DND-41 (cell line): ENCODE results near the gene SLC26A2.
"Not testable (repeated sequence)": the region's sequence is repeated elsewhere in the genome, so short reads cannot be mapped to it uniquely, and the experiment has no call there.

Experiments used
- ATAC-seq: fragments of 200-7000 bp; cut with Tn5 transposase; 3 replicates; pipeline ENCODE4 v1.9.1; 2021; ENCODE audit warnings: low read depth; ENCODE audit not compliant: insufficient read depth
- DNase-seq: peaks from one replicate; pipeline ENCODE4 v3.0.0-alpha.2; 2020
- H2AFZ ChIP-seq: 2 replicates; pipeline ENCODE4 v1.6.0; 2012; ENCODE audit warnings: low read depth, low read length
- H3K27ac ChIP-seq: 2 replicates; pipeline ENCODE4 v1.5.1; 2012; ENCODE audit warnings: low read length, inconsistent platforms
- H3K27me3 ChIP-seq: fragments of 200-600 bp; sonication (generic); 2 replicates; pipeline ENCODE4 v1.6.0; 2012; ENCODE audit warnings: low read length, mild to moderate bottlenecking, inconsistent platforms; ENCODE audit not compliant: insufficient read depth, poor library complexity
- H3K36me3 ChIP-seq: 2 replicates; pipeline ENCODE4 v1.5.1; 2012; ENCODE audit warnings: low read length, inconsistent platforms; ENCODE audit not compliant: insufficient read depth
- H3K4me1 ChIP-seq: 2 replicates; pipeline ENCODE4 v1.5.1; 2012; ENCODE audit warnings: mild to moderate bottlenecking, low read length; ENCODE audit not compliant: insufficient read depth
- H3K4me2 ChIP-seq: 2 replicates; pipeline ENCODE4 v1.6.0; 2012; ENCODE audit warnings: mild to moderate bottlenecking, moderate library complexity, low read length, inconsistent platforms; ENCODE audit not compliant: insufficient read depth
- H3K4me3 ChIP-seq, 2 experiments: fragments of 200-600 bp in 1 of 2; shearing (Covaris generic) in 1 of 2; 2 replicates each; pipeline ENCODE4 v1.5.1; 2012 to 2016; ENCODE audit warnings: inconsistent platforms in 2 of 2, low read length in 2 of 2, mild to moderate bottlenecking in 2 of 2, low read depth in 1 of 2, moderate library complexity in 1 of 2
- H3K79me2 ChIP-seq: 2 replicates; pipeline ENCODE4 v1.6.0; 2012; ENCODE audit warnings: low read length, inconsistent platforms; ENCODE audit not compliant: insufficient read depth
- H3K9ac ChIP-seq: 2 replicates; pipeline ENCODE4 v1.6.0; 2012; ENCODE audit warnings: low read depth, mild to moderate bottlenecking, inconsistent platforms, low read length, moderate library complexity
- H3K9me3 ChIP-seq: 2 replicates; pipeline ENCODE4 v1.5.1; 2012; ENCODE audit warnings: low read length, moderate library complexity, mild to moderate bottlenecking, inconsistent platforms; ENCODE audit not compliant: insufficient read depth, severe bottlenecking
- H4K20me1 ChIP-seq: 2 replicates; pipeline ENCODE4 v1.6.0; 2012; ENCODE audit warnings: low read length; ENCODE audit not compliant: insufficient read depth
- EZH2 ChIP-seq: IDR thresholded peaks from 3 replicates; pipeline ENCODE4 v1.6.1; 2012; ENCODE audit warnings: borderline replicate concordance, low read depth, mild to moderate bottlenecking, moderate library complexity, low read length, inconsistent platforms; ENCODE audit not compliant: severe bottlenecking
- TF ChIP-seq, protein P1 (sequence below): IDR thresholded peaks from 2 replicates; pipeline ENCODE4 v1.5.1; 2012; ENCODE audit warnings: borderline replicate concordance, low read length, moderate library complexity, mild to moderate bottlenecking; ENCODE audit not compliant: poor library complexity, severe bottlenecking; ENCODE audit errors: extremely low read depth

Gene SLC26A2

GRCh38 chr5:149941795-149942194, 18.8 kb upstream of the SLC26A2 start:
- no peak overlapping the region for H3K9ac ChIP-seq
- H3K27ac ChIP-seq, result no peak overlapping the region
- H2AFZ ChIP-seq, result no peak overlapping the region
- peaks cover 14% of the 10 kb centered on the region for H3K27me3 ChIP-seq
- no peaks in the 10 kb centered on the region for H3K9me3 ChIP-seq
- TF ChIP-seq, protein P1, sequence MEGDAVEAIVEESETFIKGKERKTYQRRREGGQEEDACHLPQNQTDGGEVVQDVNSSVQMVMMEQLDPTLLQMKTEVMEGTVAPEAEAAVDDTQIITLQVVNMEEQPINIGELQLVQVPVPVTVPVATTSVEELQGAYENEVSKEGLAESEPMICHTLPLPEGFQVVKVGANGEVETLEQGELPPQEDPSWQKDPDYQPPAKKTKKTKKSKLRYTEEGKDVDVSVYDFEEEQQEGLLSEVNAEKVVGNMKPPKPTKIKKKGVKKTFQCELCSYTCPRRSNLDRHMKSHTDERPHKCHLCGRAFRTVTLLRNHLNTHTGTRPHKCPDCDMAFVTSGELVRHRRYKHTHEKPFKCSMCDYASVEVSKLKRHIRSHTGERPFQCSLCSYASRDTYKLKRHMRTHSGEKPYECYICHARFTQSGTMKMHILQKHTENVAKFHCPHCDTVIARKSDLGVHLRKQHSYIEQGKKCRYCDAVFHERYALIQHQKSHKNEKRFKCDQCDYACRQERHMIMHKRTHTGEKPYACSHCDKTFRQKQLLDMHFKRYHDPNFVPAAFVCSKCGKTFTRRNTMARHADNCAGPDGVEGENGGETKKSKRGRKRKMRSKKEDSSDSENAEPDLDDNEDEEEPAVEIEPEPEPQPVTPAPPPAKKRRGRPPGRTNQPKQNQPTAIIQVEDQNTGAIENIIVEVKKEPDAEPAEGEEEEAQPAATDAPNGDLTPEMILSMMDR, result no peak
- TF ChIP-seq EZH2, result no peak
- H3K79me2 ChIP-seq, result no peaks in the 10 kb centered on the region
- no peaks in the 10 kb centered on the region for H4K20me1 ChIP-seq
- ATAC-seq (no peak), DNase-seq (no peak)
- no peak overlapping the region for H3K4me3 ChIP-seq
- H3K4me1 ChIP-seq, result no peaks in the 10 kb centered on the region
- H3K36me3 ChIP-seq, result no peaks in the 10 kb centered on the region
- H3K4me2 ChIP-seq, result no peak overlapping the region

- Histone ChIP-seq H3K4me3 (no peak overlapping the region), H3K79me2 (no peaks in the 10 kb centered on the region), H2AFZ (no peak overlapping the region), H3K9me3 (no peaks in the 10 kb centered on the region), H4K20me1 (no peaks in the 10 kb centered on the region), H3K9ac (no peak overlapping the region), H3K36me3 (no peaks in the 10 kb centered on the region), H3K4me2 (no peak overlapping the region), H3K4me1 (no peaks in the 10 kb centered on the region), H3K27me3 (peaks cover 14% of the 10 kb centered on the region), H3K27ac (no peak overlapping the region)
- TF ChIP-seq, protein P1, result no peak
- no peak for TF ChIP-seq EZH2
- ATAC-seq (no peak), DNase-seq (no peak)
Observed at GRCh38 chr5:149942199-149942598, 18.4 kb upstream of the SLC26A2 start.

DNA sequence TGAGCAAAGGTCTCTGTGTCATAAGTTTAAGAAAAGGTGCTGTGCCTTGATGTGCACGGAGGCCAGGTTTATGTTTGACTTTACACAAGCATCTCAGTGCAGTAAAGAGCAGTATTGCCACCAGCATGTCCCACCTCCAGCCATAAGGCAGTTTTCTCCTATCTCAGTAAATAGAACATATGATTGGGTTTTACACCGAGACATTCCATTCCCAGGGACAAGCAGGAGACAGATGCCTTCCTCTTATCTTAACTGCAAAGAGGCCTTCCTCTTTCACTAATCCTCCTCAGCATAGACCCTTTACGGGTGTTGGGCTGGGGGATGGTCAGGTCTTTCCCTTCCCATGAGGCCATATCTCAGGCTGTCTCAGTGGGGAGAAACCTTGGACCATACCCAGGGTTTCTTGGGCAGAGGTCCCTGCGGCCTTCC, 17.8 kb upstream of the SLC26A2 start:
- not testable (repeated sequence) for H3K27ac ChIP-seq, H3K4me3 ChIP-seq, DNase-seq, H3K4me1 ChIP-seq, H3K9me3 ChIP-seq, ATAC-seq, H3K4me2 ChIP-seq, H3K36me3 ChIP-seq, H4K20me1 ChIP-seq, H3K79me2 ChIP-seq, H3K9ac ChIP-seq, H2AFZ ChIP-seq
- H3K27me3 ChIP-seq, result peaks cover 14% of the 10 kb centered on the region

DNA sequence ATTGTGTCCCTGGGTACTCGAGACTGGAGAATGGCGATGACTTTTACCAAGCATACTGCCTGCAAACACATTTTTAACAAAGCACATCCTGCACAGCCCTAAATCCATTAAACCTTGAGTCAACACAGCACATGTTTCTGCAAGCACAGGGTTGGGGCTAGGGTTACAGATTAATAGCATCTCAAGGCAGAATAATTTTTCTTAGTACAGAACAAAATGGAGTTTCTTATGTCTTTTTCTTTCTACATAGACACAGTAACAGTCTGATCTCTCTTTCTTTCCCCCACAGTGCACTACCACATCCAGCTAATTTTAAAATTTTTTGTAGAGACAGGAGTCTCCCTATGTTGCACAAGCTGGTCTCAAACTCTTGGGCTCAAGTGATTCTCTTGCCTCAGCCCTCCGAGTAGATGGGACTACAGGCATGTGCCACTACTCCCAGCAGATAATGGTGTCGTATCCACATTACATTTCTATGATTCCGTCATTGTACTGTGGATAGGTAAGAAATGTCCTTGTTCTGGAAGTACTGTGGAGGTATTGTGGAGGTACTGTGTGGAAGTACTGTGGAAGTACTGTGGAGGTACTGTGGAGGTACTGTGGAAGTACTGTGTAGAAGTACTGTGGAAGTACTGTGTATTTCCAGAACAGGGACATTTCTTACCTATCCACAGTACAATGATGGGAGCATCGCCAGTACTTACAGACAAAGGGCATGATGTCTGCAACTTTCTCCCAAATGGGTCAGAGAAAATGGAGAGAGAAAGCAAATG, 17.2 kb upstream of the SLC26A2 start:
- H3K36me3 ChIP-seq, DNase-seq, H3K4me3 ChIP-seq, H4K20me1 ChIP-seq, H2AFZ ChIP-seq, H3K4me2 ChIP-seq, H3K4me1 ChIP-seq, H3K27ac ChIP-seq, H3K9me3 ChIP-seq, ATAC-seq, H3K79me2 ChIP-seq, H3K9ac ChIP-seq: not testable (repeated sequence)
- H3K27me3 ChIP-seq, result peaks cover 14% of the 10 kb centered on the region
